Ureter (tissue), 1 donor: ENCODE results near the gene SIDT1. TPM values are rescaled to one million over a fixed set of nuclear protein-coding genes. Genes with fewer than 3 reads are reported as not detected.

Source experiments
- DNase-seq: peaks from one replicate; pipeline ENCODE4 v3.0.0-alpha.2; 2020; ENCODE audit warnings: low spot score
- total RNA-seq: library from RNA; stranded (reverse); gene quantifications from one replicate; pipeline ENCODE4 v1.2.4, GENCODE V29; 2023
- donor health status: DM: yes; HTN: yes; CAD: no.

SIDT1 gene
- total RNA-seq: 61.6 TPM

DNA sequence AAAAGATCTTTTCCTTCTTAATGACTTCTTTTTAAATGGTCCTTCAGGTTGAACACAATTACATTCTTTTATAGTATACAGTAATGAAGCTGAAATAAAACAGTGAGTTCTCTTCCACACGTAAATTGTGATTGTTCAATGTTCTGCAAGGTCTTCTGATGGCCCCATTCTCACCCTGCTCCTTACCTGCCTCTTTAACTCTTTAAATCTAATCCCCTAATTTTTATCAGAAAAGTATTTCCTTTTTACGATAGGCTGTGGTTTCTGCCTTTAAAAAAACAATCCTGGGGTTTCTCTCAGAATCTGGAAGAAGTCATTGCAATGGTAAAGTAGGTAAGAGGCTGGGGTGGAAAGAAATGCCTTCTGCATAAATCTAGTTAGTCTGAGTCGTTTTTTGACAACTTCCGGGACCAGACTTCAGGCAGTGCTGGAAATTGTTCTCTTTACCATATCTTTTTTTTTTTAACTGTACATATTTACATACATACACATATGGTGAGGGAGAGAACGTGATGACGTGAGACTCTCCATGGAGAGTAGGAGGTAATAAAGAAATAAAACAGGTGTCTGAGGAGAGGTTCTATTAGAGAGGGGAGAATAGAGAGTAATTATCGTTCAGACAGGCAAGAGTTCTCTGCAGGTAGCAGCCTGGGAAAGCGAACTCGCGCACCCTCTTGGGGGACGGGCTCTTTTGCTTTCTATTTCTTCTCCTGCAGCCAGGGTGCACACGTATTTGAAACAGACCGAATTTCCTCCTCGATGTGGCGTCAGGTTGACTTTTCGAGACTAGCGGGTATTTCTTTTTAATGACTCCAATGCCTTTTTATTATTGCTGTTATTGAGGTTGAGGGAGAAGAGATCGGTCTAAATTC lies at the start of gene SIDT1:
SIDT1 (plus strand) TSS at position 730 of the 872 bp plus-strand sequence. CDS start 467 bp downstream, outside the sequence.
- DNase-seq: peak; percentile 68

DNA sequence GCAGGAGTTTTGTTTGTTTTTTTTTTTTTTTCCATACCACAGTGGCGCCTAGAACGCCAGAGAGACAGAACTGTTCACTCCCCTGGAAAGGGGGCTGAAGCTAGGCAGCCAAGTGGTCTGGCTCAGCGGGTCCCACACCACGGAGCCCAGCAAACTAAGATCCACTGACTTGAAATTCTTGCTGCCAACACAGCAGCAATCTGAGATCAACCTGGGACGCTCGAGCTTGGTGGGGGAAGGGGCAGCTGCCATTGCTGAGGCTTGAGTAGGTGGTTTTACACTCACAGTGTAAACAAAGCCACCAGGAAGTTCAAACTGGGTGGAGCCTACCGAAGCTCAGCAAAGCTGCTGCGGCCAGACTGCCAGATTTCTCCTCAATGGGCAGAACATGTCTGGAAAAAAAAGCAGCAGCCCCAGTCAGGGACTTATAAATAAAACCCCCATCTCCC lies 47.2 kb upstream of the SIDT1 start:
- DNase-seq: peak; percentile 68

DNA sequence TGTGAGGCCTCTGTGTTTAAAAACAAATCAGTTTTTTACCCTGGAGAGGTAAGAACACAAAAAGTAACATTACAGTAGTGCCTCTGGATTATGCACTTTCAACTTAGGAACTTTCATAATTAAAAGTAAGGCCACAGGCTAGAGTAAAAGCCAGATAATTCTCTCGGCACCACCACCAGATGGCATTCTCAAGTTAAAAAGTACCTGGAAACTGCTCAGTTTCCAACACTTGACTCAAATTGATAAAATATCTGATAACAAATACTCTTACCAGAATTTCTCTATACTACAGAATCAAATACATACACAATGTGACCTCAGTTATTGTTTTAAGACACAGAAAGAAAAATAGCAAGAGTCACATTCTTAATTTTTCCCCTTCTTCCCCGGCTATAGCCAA lies 37.3 kb upstream of the SIDT1 start:
- DNase-seq: peak; percentile 49

DNA sequence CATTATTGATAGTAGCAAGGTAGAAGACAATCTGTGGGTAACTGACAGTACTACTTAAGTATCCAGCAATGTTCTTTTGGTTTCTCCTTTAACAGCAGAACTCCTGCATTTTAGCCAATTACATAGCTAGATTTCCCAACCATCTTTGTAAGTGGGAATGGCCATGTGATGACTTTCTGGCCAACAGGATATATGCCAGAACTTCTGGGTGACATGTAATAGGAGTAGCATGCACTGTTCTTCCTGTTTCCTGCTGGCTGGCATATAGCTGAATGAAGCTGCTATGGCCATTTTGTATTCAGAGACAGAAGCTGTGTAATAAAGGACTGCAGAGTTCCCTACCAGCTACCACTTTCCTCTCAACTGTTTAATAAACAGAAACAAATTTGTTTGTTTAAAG lies 35.4 kb upstream of the SIDT1 start:
- no peak for DNase-seq

DNA sequence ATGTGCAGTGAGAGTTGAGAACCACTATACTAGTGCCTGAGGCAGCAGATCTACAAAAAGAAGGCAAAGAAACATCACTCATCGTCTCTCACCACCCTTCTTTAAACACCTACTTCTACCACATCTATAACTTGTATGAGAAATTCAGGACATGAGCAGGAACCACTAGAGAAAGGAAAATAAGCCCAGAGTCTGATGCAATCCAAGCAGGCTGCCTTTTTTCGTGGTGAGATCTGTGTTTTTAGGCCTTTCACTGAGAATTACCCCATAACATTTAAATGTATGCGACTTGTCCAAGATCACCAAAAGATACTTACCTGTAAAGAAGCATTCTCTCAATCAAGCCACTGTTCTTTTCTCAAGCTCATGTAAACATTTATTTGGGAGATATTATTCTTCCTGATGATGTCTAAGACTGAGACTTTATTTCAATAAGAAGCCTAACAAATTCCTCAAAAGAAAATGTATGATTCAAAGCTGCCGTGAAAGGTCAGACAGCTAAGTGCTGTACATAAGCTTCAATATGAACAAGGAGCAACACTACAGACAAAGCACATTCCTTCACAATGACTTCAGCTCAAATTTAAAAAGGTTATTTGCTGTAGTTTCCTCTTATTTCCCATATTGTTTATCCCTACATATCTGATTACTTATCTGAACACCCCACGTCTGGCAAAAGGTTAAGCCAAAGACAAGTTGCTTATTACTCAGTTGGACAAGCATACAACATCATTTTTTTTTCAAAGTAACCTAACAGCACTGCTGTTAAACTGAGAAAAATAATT lies 33.9 kb upstream of the SIDT1 start:
- no peak for DNase-seq

DNA sequence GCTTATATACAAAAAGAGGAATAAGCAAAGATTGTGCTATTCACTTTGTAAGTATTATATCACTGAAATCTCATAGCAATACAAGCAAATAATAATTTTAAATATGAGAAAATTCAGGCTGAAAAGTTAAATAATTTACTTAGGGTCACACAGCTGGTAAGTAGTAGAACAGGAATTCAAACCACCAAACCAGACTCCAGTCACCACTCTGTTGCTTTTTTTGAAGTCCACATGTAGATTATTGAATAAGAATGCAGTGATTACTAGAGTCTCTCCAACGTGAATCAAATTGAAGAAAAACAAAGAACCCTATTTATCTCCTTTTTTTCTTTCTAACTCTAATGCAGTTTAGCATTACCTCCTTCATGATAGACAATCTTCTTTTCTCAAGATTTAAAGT lies 33.3 kb upstream of the SIDT1 start:
- DNase-seq: no peak

DNA sequence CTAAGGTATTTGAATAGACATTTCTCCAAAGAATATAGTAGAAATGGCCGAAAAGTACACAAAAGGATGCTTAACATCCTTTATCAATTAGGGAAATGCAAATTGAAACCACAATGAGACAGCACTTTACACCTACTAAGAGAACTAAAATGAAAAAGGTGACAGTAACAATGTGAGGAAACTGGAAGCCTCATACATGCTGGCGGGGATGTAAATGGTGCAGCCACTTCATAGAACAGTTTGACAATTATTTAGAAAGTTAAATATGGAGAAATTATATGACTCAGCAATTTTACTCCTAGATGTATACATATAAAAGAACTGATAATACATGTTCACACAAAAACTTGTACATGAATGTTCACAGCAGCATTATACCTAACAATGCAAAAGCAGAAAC lies 30.8 kb upstream of the SIDT1 start:
- DNase-seq: no peak

DNA sequence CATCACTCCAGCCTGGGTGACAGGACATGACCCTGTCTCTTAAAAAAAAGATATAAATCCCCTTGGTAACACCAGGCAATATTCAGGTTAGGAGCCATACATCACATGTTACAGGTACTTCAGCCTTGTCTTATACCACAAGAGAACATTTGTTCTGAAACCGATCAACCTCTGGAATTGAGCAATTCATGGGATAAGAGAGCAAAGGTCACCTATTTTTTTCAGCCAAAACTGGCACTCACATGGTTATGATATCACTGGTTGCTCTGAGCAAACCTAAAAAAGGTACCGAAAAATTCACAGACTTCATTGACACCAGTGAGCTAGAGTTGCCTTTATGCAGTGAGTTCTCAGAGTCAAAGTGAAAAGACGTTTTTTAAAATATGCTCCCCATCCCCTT lies 26.5 kb upstream of the SIDT1 start:
- no peak for DNase-seq

DNA sequence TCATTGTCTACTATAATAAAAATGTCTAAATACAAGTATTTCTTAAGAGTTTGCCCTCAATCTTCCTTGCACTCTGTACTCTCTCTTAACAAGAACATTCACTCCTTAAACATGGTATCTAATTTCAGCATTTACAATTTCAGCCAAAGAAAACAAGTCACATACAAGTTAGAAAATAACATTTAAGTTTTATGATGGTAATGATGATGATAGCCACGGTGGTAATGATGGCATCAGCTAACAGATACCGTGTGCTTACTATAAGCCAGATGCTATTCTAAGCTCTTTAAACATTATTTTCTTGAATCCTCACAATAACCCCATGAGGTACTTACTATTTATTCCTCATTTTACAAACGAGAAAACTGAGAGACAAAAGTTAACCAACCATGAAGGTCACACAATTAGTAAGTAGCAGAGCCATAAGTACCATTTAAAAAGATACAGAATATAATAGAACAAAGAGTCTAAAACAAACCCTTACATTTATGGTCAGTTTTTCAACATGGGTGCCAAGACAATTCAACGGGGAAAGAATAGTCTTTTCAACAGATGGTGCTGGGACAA lies 24.8 kb upstream of the SIDT1 start:
- no peak for DNase-seq

DNA sequence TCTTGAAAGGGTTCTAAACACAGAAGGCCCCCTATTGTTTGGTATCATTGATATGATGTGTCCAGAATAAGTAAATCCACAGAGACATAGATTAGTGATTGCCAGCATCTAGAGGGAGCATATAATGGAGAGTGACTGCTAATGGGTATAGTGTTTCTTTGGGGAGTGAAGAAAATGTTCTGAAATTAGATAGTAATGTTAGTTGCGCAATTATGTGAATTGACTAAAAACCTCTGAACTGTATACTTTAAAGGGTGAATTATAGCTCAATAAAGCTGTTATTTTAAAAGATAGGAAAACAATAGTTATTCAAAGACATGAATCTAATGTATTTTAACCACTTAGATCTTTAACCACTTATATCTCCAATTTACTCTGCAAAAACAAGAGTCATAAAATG lies 23.4 kb upstream of the SIDT1 start:
- no peak for DNase-seq

DNA sequence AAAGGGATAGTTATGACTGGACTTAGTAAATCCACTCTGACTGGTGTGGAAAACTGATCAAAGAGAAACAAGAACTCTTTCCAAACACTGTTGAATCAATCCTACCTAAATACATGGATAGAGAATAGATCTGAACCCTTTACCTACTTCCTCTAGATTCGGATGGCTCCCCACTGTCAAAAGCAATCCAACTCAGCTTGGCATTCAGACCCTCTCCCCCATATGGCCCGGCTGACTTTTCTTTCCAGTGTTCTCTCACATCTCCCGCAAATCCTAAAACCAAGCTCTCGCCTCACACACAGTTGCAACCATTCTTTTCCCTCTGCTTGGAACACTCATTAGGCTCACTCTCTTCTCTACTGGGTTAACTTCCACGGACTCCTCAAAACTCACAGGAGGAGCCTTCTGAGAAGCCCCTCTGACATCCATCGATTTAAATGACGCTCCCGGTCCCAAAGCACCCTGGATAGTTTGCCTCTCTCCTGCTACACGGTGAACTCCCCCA lies 18.0 kb upstream of the SIDT1 start:
- no peak for DNase-seq

DNA sequence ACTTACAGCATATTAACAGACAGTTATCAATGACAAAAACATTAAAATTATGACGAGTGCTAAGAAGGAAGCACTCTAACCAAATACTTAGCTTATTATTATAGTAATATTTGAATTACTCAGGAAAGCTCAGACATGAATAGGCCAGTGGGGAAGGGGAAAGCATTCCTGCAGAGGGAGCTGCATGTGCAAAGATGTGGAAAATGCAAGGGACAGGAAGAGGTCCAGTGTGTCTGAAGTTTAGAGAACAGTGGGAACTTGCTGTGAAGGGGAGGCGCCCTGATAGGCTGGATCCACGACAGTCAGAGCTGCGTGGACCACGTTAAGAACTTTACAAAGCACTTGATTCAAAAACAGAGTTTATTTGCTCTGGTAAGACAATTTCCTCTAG lies 16.2 kb upstream of the SIDT1 start:
- DNase-seq: peak; percentile 43

DNA sequence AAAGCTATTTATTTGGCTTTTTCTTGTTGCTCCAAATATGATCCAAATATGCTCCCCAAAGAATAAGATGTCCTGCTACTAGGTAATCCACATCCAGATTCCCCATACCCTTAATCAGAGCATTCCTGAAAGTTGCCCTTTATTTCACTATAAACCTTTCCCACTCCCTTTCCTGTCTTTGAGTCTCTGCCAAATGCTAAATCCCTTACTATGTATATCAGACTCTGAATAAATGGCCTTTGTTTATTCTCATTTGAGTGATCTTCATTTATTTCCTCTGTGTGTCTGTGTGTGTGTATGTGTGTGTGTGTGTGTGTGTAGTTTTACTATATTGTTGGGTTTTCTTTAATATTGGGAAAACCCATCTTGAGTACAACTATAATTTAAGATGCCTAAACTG lies 10.4 kb upstream of the SIDT1 start:
- no peak for DNase-seq

DNA sequence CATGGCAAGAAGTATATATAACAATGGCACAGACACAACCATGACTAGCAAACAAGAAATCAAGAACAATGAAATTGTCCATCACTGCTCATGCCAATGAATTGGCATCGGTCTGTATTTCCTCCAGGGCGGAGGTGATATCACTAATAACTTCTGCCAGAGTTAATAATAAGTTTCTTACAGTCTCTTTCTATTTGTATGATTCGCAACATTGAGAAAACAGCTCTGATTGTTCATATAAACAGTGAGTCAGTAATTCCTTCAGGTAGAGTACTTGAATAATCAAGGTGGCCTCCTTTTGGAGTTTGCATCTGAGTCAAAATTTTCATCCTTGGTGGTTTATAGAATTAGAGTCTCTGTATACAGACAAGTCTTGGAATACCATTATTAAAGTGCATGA lies 9.1 kb upstream of the SIDT1 start:
- no peak for DNase-seq

DNA sequence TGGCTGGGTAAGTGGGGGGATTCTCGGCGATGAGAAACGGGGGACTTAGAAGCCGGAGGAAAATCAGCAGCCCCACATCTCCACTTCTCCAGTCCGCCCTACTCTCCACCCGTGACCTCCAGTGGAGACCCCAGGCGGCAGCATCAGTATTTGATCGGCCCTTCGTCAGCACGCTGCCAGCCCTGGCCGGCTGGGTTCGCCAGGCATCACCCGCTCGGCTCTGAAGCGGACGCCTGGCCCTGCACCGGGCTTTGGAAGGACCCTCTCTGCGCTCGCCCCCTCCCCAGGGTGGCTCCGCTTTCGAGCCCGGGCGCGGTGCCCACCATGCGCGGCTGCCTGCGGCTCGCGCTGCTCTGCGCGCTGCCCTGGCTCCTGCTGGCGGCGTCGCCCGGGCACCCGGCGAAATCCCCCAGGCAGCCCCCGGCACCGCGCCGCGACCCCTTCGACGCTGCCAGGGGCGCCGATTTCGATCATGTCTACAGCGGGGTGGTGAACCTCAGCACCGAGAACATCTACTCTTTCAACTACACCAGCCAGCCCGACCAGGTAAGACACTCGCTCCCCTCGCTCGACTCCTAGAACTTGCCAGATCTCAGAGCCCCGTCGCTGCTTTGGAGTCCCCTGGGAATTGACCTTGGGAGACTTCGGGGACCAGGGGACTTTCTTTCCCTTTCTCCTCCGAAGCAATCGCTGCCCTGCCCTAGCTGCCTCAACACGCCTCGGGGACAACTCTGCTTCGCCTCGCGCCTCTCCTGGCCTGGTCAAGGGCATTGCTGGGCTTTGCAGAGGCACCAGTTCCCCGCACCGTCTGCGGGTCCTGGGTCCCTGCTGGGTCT lies 561 bp downstream of the SIDT1 start:
- DNase-seq: peak; percentile 45

DNA sequence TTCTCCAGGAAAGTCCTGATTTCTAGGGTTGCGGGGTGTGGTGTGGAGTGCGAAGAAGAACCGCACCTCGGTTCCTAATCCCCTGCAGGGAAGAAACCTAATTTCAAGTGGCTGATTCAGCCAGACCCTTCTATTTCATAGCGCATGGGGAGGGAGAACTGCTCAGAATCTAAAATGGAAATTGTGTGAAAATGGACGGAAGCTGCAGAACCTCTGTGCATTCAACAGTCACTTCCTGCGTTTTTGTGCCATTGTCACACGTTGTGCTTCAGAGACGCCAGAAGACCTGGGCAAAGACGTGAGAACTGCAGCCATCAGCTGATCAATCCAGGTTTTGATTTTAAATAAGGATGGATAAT lies 1.2 kb downstream of the SIDT1 start:
- DNase-seq: no peak

DNA sequence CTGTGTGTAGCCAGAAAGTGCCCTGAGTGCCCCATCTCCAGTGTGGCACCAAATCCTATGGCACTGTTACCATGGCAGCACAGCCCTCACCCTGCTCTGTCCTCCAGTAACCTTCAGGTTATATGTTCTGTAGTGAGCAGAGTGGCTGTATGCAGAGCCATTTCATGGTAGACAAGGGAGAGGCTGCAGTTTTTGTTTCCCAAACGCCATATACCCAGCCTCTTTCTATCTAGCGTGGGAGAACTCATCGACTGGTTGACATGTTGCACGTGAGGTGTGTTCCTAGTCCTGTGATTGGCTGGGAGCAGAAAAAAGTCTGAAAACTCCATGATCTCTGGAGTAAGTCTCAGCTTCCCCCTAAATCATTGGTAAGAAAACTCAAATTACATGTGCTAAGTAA lies 2.0 kb downstream of the SIDT1 start:
- DNase-seq: no peak

DNA sequence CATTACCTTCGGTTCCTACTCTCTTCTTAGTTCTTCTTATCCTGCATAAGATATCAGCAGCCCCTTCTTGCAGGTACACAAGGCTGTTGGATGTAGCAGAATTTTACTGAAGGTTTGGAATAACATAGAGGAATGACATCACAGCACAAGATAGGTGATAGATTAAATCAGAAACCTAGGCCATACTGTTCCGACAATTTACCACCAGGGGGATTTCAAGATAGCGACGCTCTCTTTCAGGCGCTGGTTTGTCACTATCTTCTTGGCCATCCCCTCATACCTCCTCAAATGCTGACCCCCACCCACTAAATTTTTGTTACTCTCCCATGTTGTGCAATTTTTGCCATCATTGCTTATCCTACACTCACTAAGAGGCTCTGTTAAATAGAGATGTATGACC lies 3.5 kb downstream of the SIDT1 start:
- no peak for DNase-seq

DNA sequence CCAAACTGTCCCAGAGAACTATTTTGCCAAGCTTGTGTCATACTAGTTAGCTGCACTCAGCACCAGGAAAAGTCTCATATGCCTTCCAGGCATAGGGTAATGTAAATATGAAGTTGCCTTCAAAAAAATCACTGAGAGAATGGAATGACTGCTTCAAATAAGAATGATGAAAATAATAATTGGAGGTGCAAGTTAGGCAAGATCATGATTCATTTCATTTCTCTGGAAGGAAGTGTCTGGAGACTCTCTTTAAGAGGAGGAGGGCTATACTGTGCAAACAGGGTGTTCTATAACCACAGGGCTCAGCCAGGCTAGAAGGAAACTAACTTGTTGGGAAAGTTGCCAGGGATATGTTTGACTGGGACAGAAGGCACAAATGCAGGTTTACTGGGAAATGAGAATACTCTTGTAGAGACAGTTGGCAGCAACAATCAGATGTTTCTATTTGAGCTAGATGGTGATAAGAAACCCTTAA lies 4.3 kb downstream of the SIDT1 start:
- no peak for DNase-seq

DNA sequence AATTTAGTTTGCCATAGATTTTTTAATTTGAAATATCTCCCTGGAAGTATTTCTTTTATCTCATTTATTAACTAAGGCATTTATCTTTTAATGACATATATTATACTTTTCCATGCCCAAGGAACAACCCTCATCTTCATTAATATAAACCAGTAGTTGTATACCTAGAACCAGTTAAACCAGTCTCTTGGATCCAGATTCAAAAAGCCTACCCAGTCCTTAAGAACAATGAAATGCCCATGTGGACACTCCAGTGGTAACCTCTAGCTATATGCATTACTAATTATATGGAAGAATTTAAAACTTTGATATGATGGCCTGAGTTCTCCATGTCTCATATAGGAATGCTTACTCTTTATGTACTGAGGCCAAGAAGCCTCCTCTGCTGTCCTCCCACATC lies 4.8 kb downstream of the SIDT1 start:
- no peak for DNase-seq

DNA sequence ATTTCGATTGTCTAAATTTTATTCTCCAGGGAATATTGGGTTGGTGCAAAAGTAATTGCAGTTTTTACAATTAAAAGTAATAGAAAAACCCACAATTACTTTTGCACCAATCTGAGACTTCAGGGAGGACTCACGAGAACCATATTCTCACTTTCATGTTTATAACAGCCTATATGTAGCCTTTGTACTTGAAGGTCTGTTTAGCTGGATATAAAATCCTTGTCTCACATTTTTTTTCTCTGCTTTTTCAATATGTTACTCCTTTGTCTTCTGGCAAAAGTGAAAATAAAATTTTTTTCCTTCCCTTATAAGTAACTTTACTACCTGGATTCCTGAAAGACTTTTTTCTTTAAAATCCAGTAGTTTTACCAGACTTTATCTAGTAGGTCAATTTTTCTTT lies 9.2 kb downstream of the SIDT1 start:
- no peak for DNase-seq

DNA sequence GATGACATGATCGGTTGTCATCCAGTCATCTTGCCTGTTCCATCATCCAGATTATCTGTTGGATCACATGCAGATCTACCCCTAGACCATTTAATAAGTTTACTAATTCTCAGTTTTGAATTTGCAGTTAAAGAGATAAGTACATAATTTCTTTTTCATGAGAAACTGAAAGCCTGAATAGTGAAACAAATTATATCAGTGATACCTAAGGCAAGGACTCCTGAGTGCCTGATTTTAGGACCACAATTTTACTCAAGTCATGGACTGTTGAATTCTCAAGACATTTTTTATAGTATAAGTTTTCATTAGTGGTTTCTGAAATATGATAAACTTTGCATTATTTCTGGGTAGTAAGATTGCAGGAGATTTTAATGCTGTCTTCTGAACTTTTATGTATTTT lies 13.2 kb downstream of the SIDT1 start:
- DNase-seq: no peak
